ENCODE measurements around the gene EDNRA. TPM values are rescaled to one million over a fixed set of nuclear protein-coding genes. Genes with fewer than 3 reads are reported as not detected.

Gene EDNRA
- total RNA-seq, 1 experiment from 2014 or later, result not detected

DNA sequence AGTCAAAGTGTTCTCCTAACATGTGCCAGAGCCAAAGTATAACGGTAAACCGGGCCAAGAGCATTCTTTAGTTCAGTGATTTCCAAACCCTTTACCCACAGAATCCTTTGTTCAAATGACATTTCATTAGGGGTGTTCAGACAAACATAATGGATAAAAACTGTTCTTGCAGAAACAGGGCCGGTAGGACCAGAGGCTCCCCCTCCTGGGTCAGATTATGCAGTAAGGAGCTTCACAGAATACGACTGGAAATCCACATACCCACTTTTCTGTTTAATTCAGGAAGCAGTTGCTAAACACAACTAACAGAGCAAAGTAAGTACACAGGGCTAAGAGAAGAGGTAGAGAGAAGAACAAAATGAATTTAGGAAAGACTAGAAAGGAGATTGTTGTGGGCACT lies 89.7 kb downstream of the EDNRA start:
- Histone ChIP-seq H3K4me2 (no peak overlapping the region), H3K79me2 (ENCODE audit: low read depth) (no peaks in the 10 kb centered on the region), H4K20me1 (ENCODE audit: insufficient read depth) (no peaks in the 10 kb centered on the region), H2AFZ (no peak overlapping the region), H3K36me3 (ENCODE audit: low read depth) (no peaks in the 10 kb centered on the region), H3K27me3 (ENCODE audit: insufficient read depth, low read depth) (no peaks in the 10 kb centered on the region), H3K4me1 (replicated peaks; ENCODE audit: insufficient read depth) (no peaks in the 10 kb centered on the region), H3F3A (ENCODE audit: insufficient read depth, low read depth) (no peaks in the 10 kb centered on the region), H3K9me2 (ENCODE audit: insufficient read depth) (no peaks in the 10 kb centered on the region), H3K4me3 (no peak overlapping the region), H3K27ac (no peak overlapping the region), H3K9me3 (ENCODE audit: insufficient read depth, low read depth) (no peaks in the 10 kb centered on the region)
- DNase-seq, result no peak
- TF ChIP-seq, protein P1, sequence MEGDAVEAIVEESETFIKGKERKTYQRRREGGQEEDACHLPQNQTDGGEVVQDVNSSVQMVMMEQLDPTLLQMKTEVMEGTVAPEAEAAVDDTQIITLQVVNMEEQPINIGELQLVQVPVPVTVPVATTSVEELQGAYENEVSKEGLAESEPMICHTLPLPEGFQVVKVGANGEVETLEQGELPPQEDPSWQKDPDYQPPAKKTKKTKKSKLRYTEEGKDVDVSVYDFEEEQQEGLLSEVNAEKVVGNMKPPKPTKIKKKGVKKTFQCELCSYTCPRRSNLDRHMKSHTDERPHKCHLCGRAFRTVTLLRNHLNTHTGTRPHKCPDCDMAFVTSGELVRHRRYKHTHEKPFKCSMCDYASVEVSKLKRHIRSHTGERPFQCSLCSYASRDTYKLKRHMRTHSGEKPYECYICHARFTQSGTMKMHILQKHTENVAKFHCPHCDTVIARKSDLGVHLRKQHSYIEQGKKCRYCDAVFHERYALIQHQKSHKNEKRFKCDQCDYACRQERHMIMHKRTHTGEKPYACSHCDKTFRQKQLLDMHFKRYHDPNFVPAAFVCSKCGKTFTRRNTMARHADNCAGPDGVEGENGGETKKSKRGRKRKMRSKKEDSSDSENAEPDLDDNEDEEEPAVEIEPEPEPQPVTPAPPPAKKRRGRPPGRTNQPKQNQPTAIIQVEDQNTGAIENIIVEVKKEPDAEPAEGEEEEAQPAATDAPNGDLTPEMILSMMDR (conservative IDR thresholded peaks at IDR 0.05), result no peak
- TF ChIP-seq EZH2 (IDR thresholded peaks at IDR 0.05; ENCODE audit: low read depth), result no peak
- intact Hi-C loops (cut with micrococcal nuclease; ENCODE audit: unreplicated experiment), result loop anchor here (10.0 kb wide), 1 partner anchor 1836 kb away; no protein-coding TSS in a partner anchor
- BruUV-seq (replicated peaks), result no TSS peak
- ChIA-PET POLR2A (ENCODE audit: unreplicated experiment) (no interaction called here), CTCF (interaction anchor here (0.6 kb wide), 1 partner anchor 51 kb away, joined by 3 read pairs; no protein-coding TSS in a partner anchor)

DNA sequence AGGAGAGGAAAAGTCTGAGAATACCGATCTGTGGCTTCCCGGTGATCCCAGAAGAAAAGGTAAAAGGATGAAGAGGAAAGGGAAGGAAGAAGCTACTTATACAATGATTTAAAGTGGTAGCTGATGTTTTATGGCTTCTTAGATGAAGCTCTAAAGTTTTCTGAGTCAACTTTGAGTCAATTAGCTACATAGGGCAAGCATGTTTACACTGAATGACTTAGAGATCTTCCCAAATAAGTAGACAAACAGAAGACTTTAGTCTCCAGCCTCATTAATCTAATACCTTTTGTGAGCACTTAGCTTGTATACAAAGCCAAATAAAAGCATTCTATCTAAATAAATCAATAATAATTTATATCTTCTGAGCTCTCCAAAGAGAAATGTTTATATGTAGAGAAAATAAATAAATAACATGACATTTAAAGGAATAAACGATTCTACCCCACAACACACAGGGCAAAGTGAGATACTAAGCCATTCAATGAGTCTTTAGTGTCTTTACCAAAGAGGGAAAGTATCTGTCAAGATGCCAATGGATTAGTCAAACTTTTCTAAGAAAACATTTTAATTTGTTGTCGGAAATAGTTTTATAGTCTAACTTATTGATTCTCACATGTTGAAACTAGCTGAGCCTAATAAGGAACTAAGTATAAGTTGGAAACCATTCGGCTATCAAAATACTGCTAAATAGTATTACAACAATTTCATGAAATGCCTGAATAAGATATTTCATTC lies 90.3 kb downstream of the EDNRA start:
- no peak for DNase-seq
- TF ChIP-seq, protein P1 (conservative IDR thresholded peaks at IDR 0.05), result no peak
- no peak for TF ChIP-seq EZH2 (IDR thresholded peaks at IDR 0.05; ENCODE audit: low read depth)
- Histone ChIP-seq H3K9me3 (ENCODE audit: insufficient read depth, low read depth) (no peaks in the 10 kb centered on the region), H4K20me1 (ENCODE audit: insufficient read depth) (no peaks in the 10 kb centered on the region), H2AFZ (no peak overlapping the region), H3K4me2 (no peak overlapping the region), H3K4me1 (replicated peaks; ENCODE audit: insufficient read depth) (no peaks in the 10 kb centered on the region), H3K27ac (no peak overlapping the region), H3K4me3 (no peak overlapping the region), H3F3A (ENCODE audit: insufficient read depth, low read depth) (no peaks in the 10 kb centered on the region), H3K79me2 (ENCODE audit: low read depth) (no peaks in the 10 kb centered on the region), H3K36me3 (ENCODE audit: low read depth) (no peaks in the 10 kb centered on the region), H3K9me2 (ENCODE audit: insufficient read depth) (no peaks in the 10 kb centered on the region), H3K27me3 (ENCODE audit: insufficient read depth, low read depth) (no peaks in the 10 kb centered on the region)
- ChIA-PET POLR2A (ENCODE audit: unreplicated experiment) (no interaction called here), CTCF (interaction anchor here (0.6 kb wide), 1 partner anchor 52 kb away, joined by 3 read pairs; no protein-coding TSS in a partner anchor)
- intact Hi-C loops (cut with micrococcal nuclease; ENCODE audit: unreplicated experiment), result loop anchor here (10.0 kb wide), 1 partner anchor 1836 kb away; no protein-coding TSS in a partner anchor
- no TSS peak for BruUV-seq (replicated peaks)

DNA sequence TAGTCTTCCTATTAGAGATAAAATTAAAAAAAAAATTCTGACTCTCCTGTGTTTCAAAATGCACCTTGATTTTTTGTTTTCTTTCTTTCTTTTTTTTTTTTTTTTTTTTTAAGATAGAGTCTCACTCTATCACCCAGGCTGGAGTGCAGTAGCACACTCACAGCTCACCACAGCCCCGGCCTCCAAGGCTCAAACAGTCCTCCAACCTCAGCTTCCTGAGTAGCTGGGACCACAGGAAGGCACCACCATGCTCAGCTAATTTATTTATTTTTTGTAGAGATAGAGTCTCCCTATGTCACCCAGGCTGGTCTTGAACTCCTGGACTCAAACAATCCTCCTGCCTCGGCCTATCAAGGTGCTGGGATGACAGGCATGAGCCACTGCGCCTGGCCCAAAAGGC lies 95.2 kb downstream of the EDNRA start:
- DNase-seq, result no peak
- intact Hi-C loops (cut with micrococcal nuclease; ENCODE audit: unreplicated experiment), result loop anchor here (10.0 kb wide), 1 partner anchor 1841 kb away; no protein-coding TSS in a partner anchor

More for the DNA sequence above, 95.2 kb downstream of the EDNRA start:
- Histone ChIP-seq H3K27me3 (ENCODE audit: insufficient read depth, low read depth) (no peaks in the 10 kb centered on the region), H3K27ac (no peak overlapping the region), H4K20me1 (ENCODE audit: insufficient read depth) (no peaks in the 10 kb centered on the region), H3K4me2 (no peak overlapping the region), H3K36me3 (ENCODE audit: low read depth) (no peaks in the 10 kb centered on the region), H2AFZ (no peak overlapping the region), H3F3A (ENCODE audit: insufficient read depth, low read depth) (peaks cover 20% of the 10 kb centered on the region), H3K79me2 (ENCODE audit: low read depth) (no peaks in the 10 kb centered on the region), H3K4me1 (replicated peaks; ENCODE audit: insufficient read depth) (peaks cover 16% of the 10 kb centered on the region), H3K4me3 (no peak overlapping the region), H3K9me2 (ENCODE audit: insufficient read depth) (no peaks in the 10 kb centered on the region), H3K9me3 (ENCODE audit: insufficient read depth, low read depth) (0 out of 2 replicates have a peak, but pooled peaks cover 6% of the 10 kb centered on the region)
- CTCF ChIA-PET, result no interaction called here
- BruUV-seq (replicated peaks), result no TSS peak
- TF ChIP-seq, protein P1 (conservative IDR thresholded peaks at IDR 0.05), result no peak
- no peak for TF ChIP-seq EZH2 (IDR thresholded peaks at IDR 0.05; ENCODE audit: low read depth)
- POLR2A ChIA-PET (ENCODE audit: unreplicated experiment), result no interaction called here
